ENCODE data around the gene KLK14.
A peak's percentile ranks its signal among the peaks of the same experiment; 100 is the strongest.

The KLK14 gene

DNA sequence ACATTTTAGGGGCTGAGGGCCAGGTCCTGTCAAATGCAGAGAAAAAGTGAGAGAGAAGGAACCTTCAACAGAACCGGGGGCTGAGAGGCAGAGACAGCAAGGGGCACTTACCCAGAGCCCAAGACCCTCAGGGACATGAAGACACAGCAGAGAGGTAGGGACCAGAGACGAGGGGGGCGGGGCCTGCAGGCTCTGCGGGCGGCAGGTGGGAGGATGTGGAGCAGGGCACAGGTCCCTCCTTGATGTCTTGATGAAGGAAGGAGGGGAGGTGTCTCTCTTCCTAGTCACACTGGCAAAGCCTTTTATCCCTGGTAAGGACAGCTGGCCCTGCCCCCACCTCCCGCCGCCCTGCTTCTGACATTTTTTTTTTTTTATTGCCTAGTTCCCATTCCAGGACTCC lies at the start of gene KLK14:
KLK14 (minus strand) TSS at position 277 of the 400 bp plus-strand sequence; CDS start at position 4, 273 bp downstream.
- no peak for TF ChIP-seq CTCF (IDR thresholded peaks at IDR 0.05; ENCODE audit: low read length, missing control alignments)
- H3K4me3 ChIP-seq (replicated peaks; ENCODE audit: low read depth, low read length): no peak within 1 kb of the TSS
- no peak for DNase-seq (ENCODE audit: low read depth)

- peak; percentile 86 for DNase-seq (ENCODE audit: low read depth)
- no peak overlapping the region for H3K4me3 ChIP-seq (replicated peaks; ENCODE audit: low read depth, low read length)
- peak; percentile 23 for TF ChIP-seq CTCF (IDR thresholded peaks at IDR 0.05; ENCODE audit: low read length, missing control alignments)
Measured at GRCh38 chr19:51131780-51132680, 49.3 kb upstream of the KLK14 start.

- no peak overlapping the region for H3K4me3 ChIP-seq (replicated peaks; ENCODE audit: low read depth, low read length)
- no peak for DNase-seq (ENCODE audit: low read depth)
- no peak for TF ChIP-seq CTCF (IDR thresholded peaks at IDR 0.05; ENCODE audit: low read length, missing control alignments)
Measured at GRCh38 chr19:51129716-51130115, 47.0 kb upstream of the KLK14 start.

GRCh38 chr19:51128227-51128626 lies 45.5 kb upstream of the KLK14 start:
- no peak for DNase-seq (ENCODE audit: low read depth)
- no peak for TF ChIP-seq CTCF (IDR thresholded peaks at IDR 0.05; ENCODE audit: low read length, missing control alignments)
- H3K4me3 ChIP-seq (replicated peaks; ENCODE audit: low read depth, low read length): no peak overlapping the region

GRCh38 chr19:51127755-51128154 lies 45.1 kb upstream of the KLK14 start:
- H3K4me3 ChIP-seq (replicated peaks; ENCODE audit: low read depth, low read length): no peak overlapping the region
- TF ChIP-seq CTCF (IDR thresholded peaks at IDR 0.05; ENCODE audit: low read length, missing control alignments): no peak
- DNase-seq (ENCODE audit: low read depth): peak; percentile 86

GRCh38 chr19:51127032-51127431 lies 44.3 kb upstream of the KLK14 start:
- no peak overlapping the region for H3K4me3 ChIP-seq (replicated peaks; ENCODE audit: low read depth, low read length)

More at GRCh38 chr19:51127032-51127431, 44.3 kb upstream of the KLK14 start:
- no peak for TF ChIP-seq CTCF (IDR thresholded peaks at IDR 0.05; ENCODE audit: low read length, missing control alignments)
- DNase-seq (ENCODE audit: low read depth): no peak

Measured in fibroblast of pulmonary artery (primary cell).